Vagina (tissue), 2 donors: ENCODE data around the gene PTGER3. TPM values are rescaled to one million over a fixed set of nuclear protein-coding genes. Genes with fewer than 3 reads are reported as not detected.

ENCODE experiments used
- DNase-seq, 2 donors: peaks; one replicate each; pipeline ENCODE4 v3.0.0-alpha.2; 2017; ENCODE audit errors: extremely low spot score in 2 of 2
- H3K27ac ChIP-seq: fragments of 200-600 bp; sonication (generic); one replicate; pipeline ENCODE4 v1.5.1; 2019
- H3K27me3 ChIP-seq: fragments of 200-600 bp; sonication (generic); one replicate; pipeline ENCODE4 v1.5.1; 2019
- H3K36me3 ChIP-seq, 2 donors: fragments of 200-600 bp; sonication (generic); one replicate each; pipeline ENCODE4 v1.5.1; 2017 to 2019
- H3K4me1 ChIP-seq: fragments of 200-600 bp; sonication (generic); one replicate; pipeline ENCODE4 v1.5.1; 2019
- H3K4me3 ChIP-seq, 2 donors: fragments of 200-600 bp; sonication (generic); 1 replicate in 1 of 2; 2 replicates in 1 of 2; pipeline ENCODE4 v1.5.1; 2016 to 2019
- H3K9me3 ChIP-seq: fragments of 200-600 bp; sonication (generic); one replicate; pipeline ENCODE4 v1.5.1; 2019
- POLR2A ChIP-seq, 2 donors: fragments of 450-650 bp; IDR thresholded peaks; one replicate each; pipeline ENCODE4 v1.6.1; 2017; ENCODE audit warnings: antibody characterized with exemption in 2 of 2, mild to moderate bottlenecking in 2 of 2, moderate library complexity in 2 of 2
- POLR2AphosphoS5 ChIP-seq, 2 donors: sonication (generic); formaldehyde crosslinking; IDR thresholded peaks; one replicate each; pipeline ENCODE4 v1.9.0; 2017; ENCODE audit warnings: antibody characterized with exemption in 2 of 2, mild to moderate bottlenecking in 2 of 2, low read depth in 1 of 2; ENCODE audit not compliant: insufficient read depth in 1 of 2
- intact Hi-C: fragments of 100-400 bp; cut with DNase I; formaldehyde crosslinking; loops from one replicate; pipeline ENCODE4 v1.15.1; 2023
- total RNA-seq: library from RNA; depleted of rRNA; stranded (reverse); fragments of >200 nt; gene quantifications from one replicate; pipeline ENCODE4 v1.2.3, GENCODE V29; 2016
- TF ChIP-seq, protein P1 (sequence below), 3 experiments: fragments of 450-650 bp in 2 of 3; fragments of 200-600 bp in 1 of 3; sonication (generic) in 1 of 3; IDR thresholded peaks; one replicate each; pipeline ENCODE4 v1.5.1; 2017 to 2019; ENCODE audit warnings: antibody characterized with exemption in 3 of 3, mild to moderate bottlenecking in 2 of 3, moderate library complexity in 2 of 3

The PTGER3 gene
- total RNA-seq, 1 donor from 2014 or later = 17.7 TPM

DNA sequence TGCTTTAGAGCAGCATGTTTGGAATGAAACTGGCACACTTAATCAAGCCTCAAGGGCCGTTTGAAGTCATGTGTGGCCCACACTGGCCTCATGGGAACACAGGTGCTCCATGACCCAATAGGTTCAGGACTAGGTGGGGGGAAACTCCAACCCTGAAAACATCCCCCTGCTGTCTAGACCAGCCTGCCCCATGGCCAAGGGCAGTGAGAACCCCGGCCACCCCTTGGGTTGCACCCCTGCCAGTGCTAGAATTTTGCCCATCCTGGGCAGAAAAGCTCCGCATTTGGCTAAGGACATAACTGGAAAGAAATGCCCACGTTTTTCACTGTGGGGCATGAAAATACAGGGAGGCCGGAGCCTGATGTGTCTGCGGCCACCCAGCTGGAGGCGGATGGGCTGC, 6.1 kb upstream of the PTGER3 start:
- H3K9me3 ChIP-seq = no peaks in the 10 kb centered on the region
- H3K4me1 ChIP-seq = no peaks in the 10 kb centered on the region
- H3K4me3 ChIP-seq = no peak overlapping the region
- H3K27me3 ChIP-seq = no peaks in the 10 kb centered on the region
- H3K36me3 ChIP-seq = peaks cover 0 to 4% of the 10 kb centered on the region in 2 donors
- DNase-seq = no peak
- intact Hi-C loops = loop anchor here (10.0 kb wide), 1 partner anchor 529 kb away; no protein-coding TSS in a partner anchor
- TF ChIP-seq, protein P1, sequence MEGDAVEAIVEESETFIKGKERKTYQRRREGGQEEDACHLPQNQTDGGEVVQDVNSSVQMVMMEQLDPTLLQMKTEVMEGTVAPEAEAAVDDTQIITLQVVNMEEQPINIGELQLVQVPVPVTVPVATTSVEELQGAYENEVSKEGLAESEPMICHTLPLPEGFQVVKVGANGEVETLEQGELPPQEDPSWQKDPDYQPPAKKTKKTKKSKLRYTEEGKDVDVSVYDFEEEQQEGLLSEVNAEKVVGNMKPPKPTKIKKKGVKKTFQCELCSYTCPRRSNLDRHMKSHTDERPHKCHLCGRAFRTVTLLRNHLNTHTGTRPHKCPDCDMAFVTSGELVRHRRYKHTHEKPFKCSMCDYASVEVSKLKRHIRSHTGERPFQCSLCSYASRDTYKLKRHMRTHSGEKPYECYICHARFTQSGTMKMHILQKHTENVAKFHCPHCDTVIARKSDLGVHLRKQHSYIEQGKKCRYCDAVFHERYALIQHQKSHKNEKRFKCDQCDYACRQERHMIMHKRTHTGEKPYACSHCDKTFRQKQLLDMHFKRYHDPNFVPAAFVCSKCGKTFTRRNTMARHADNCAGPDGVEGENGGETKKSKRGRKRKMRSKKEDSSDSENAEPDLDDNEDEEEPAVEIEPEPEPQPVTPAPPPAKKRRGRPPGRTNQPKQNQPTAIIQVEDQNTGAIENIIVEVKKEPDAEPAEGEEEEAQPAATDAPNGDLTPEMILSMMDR (IDR thresholded peaks at IDR 0.05) = no peak
- TF ChIP-seq POLR2AphosphoS5 (IDR thresholded peaks at IDR 0.05; ENCODE audit: insufficient read depth in 1 of 2, low read depth in 1 of 2) (no peak), POLR2A (IDR thresholded peaks at IDR 0.05) (no peak)
- H3K27ac ChIP-seq = no peak overlapping the region

DNA sequence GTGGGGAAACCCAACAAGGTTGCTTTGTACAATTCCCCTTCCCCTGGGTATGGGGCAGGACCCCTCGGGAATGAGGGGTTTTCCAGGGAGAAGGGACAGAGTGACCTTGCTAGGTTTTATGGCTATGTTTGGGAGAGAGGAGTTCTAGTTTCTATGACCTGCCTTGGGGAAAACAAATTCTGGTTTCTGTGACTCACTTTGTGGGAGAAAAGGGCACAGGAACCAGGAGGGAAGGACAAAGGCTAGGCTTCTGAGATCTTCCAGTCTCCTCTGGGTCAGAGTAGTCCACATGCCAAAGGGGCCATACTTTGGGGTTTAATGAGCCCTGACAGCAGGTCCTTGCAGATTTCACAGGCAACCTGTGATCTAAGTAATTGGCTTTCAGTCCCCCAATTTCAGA, 5.5 kb upstream of the PTGER3 start:
- intact Hi-C loops = loop anchor here (10.0 kb wide), 1 partner anchor 528 kb away; no protein-coding TSS in a partner anchor
- peaks cover 3% of the 10 kb centered on the region for H3K4me1 ChIP-seq
- DNase-seq = no peak
- no peak overlapping the region for H3K4me3 ChIP-seq
- no peak for TF ChIP-seq POLR2A (IDR thresholded peaks at IDR 0.05)
- TF ChIP-seq, protein P1 (IDR thresholded peaks at IDR 0.05) = no peak
- no peak for TF ChIP-seq POLR2AphosphoS5 (IDR thresholded peaks at IDR 0.05; ENCODE audit: insufficient read depth in 1 of 2, low read depth in 1 of 2)
- peaks cover 0 to under 1% of the 10 kb centered on the region in 2 donors for H3K36me3 ChIP-seq
- no peaks in the 10 kb centered on the region for H3K9me3 ChIP-seq
- no peaks in the 10 kb centered on the region for H3K27me3 ChIP-seq
- no peak overlapping the region for H3K27ac ChIP-seq

DNA sequence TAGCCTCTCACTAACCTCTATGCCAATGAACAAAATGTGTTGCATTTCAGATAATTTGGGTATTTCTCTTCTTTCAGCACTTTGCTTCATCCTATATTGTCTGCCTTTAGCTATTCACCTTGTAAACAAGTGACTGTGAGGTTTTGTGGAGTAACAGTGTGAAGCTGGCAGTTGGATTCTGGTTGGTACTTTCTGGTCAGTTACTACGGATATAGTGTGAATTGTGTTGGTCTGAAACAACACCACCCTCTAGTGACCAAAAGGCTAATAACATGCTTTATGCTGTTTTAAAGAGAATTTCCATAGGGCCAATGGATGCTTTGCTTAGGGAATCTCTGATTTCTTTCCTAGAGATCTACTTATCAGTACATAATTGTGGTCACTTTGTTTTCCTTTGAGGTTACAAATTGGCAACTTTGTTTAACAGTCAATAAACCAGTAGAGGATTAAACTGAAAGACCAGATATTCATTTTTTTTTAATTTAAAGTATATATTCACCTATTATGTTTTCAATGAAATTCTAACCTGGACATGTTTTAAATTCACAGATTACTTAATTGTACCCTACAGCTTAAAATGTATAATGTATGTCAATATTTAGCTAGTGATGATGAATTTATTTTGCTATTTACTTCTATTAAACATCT, 2.5 kb upstream of the PTGER3 start:
- no peak for DNase-seq
- intact Hi-C loops = loop anchor here (10.0 kb wide), 1 partner anchor 525 kb away; no protein-coding TSS in a partner anchor
- Histone ChIP-seq H3K4me1 (peaks cover 15% of the 10 kb centered on the region), H3K9me3 (no peaks in the 10 kb centered on the region), H3K27ac (no peak overlapping the region), H3K36me3 (no peaks in the 10 kb centered on the region), H3K4me3 (no peak overlapping the region), H3K27me3 (no peaks in the 10 kb centered on the region)
- TF ChIP-seq POLR2AphosphoS5 (IDR thresholded peaks at IDR 0.05; ENCODE audit: insufficient read depth in 1 of 2, low read depth in 1 of 2) = no peak
- TF ChIP-seq, protein P1 (IDR thresholded peaks at IDR 0.05) = peak; percentile 50 to 68 (median 50)

DNA sequence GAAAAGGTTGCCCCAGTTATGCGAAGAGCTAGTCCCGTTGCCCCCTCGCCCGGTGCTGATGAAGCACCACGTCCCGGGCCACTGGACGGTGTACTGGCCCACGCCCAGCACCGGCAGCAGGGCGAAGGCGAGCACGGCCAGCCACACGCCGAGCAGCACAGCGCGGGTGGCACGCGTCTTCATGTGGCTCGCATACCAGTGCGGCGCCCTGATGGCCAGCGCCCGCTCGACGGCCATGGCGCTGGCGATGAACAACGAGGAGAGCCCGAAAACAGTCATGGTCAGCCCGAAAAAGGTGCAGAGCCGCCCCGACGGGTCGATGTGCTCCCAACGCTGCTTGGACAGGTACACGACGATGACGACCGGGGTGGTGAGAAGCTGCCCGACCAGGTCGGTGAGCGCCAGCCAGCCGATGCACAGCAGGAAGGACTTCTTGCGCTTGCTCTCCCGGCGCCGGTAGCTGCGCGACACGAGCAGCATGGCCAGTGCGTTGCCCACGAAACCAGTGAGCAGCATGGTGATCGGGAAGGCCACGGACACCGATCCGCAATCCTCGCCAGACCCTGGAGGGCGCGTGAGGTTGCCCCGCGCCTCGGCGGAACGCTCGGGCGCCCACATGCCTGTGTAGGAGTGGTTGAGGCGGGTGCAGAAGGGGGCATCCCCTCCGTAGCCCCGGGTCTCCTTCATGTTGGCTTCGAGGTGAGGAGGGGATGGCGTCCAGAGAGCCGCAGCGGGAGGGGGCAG, 553 bp downstream of the PTGER3 start:
- H3K4me1 ChIP-seq = peaks cover 15% of the 10 kb centered on the region
- no peaks in the 10 kb centered on the region for H3K9me3 ChIP-seq
- no peak for DNase-seq
- no peaks in the 10 kb centered on the region for H3K36me3 ChIP-seq
- no peak overlapping the region for H3K27ac ChIP-seq
- H3K4me3 ChIP-seq = peak overlapping the region; percentile 38 to 62
- TF ChIP-seq, protein P1 (IDR thresholded peaks at IDR 0.05) = no peak
- no peak for TF ChIP-seq POLR2AphosphoS5 (IDR thresholded peaks at IDR 0.05; ENCODE audit: insufficient read depth in 1 of 2, low read depth in 1 of 2)
- TF ChIP-seq POLR2A (IDR thresholded peaks at IDR 0.05) = no peak
- H3K27me3 ChIP-seq = no peaks in the 10 kb centered on the region
- intact Hi-C loops = no loop called here
